Left cardiac atrium (tissue), 4 donors: ENCODE data around the gene LYVE1. TPM values are rescaled to one million over a fixed set of nuclear protein-coding genes. Genes with fewer than 3 reads are reported as not detected.
A peak's percentile ranks its signal among the peaks of the same experiment; 100 is the strongest.

Experiments
- ATAC-seq, 2 donors: fragments of 200-7000 bp; cut with Tn5 transposase; one replicate each; pipeline ENCODE4 v1.9.1; 2020; ENCODE audit warnings: mild to moderate bottlenecking in 2 of 2, moderate library complexity in 2 of 2
- DNase-seq: peaks from one replicate; pipeline ENCODE4 v3.0.0-alpha.2; 2020
- intact Hi-C, 2 donors: fragments of 100-400 bp; cut with DNase I; formaldehyde crosslinking; loops; one replicate each; pipeline versions ENCODE4 v1.14.1 to v1.15.1; 2022 to 2023
- total RNA-seq, 2 donors: library from RNA; stranded (reverse); fragmentation: NEBNext Ultra II Directional; extraction: Animal tissue kit (Norgen Biotek cat#: 25700); gene quantifications; one replicate each; pipeline ENCODE4 v1.2.1, GENCODE V29; 2021
- donor health status: DM: no; HTN: yes; CAD: no.
- donor health status: DM: no; HTN: yes; CAD: no; lungs with severe emphysema.
- donor health status: DM: yes; HTN: yes; CAD: no.
- donor health status: Dilated cardiomyopathy.

The LYVE1 gene
- total RNA-seq, 2 donors from 2014 or later: 95.2 to 250 TPM

DNA sequence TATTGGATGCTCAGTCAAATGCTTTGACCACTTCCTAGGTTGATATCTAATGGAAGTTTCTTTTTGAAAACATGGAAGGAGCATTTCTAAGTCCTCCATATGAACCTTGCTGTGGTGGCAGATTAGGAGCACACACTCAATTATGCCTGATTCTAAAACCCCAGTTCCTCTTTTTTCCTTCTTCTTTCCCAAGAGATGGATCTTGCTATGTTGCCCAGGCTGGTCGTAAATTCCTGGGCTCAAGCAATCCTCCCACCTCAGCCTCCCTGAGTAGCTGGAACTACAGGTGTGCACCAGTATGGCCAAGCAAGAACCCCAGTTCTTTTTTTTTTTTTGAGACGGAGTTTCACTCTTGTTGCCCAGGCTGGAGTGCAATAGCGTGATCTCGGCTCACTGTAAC lies 3.0 kb downstream of the LYVE1 start:
- intact Hi-C loops: no loop called here
- ATAC-seq: no peak
- DNase-seq: no peak

DNA sequence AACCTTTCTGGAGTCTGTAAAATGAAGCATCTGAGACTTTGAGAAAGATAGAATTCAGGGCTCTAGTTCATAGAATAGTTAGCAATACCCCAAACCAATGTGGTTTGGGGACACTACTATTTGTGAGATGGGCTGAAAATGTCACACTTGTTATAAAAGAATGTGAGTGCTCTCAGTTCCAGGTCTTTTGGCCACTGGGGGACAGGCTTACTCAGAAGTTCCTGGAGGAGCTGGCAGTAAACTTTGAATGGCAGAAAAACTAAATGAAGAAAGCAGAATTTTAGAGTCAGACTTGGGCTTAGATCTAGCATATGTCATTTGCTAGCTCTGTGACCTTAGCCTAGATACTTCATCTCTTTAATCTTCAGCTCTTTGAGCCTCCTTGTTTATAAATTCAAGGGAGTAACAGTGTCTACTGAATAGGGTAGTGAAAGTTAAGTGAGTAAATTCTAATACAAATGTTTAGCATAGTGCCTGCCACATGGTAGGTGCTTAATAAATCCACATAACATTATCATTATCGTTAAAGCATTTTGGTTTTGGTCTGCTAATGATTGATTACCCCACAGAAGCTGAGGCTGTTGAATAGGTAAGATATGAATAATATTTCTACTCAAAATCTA lies 3.7 kb downstream of the LYVE1 start:
- intact Hi-C loops: loop anchor here in 1 of 2 donors (5.0 kb wide), 1 partner anchor 92 kb away; no protein-coding TSS in a partner anchor
- DNase-seq (no peak), ATAC-seq (no peak)

DNA sequence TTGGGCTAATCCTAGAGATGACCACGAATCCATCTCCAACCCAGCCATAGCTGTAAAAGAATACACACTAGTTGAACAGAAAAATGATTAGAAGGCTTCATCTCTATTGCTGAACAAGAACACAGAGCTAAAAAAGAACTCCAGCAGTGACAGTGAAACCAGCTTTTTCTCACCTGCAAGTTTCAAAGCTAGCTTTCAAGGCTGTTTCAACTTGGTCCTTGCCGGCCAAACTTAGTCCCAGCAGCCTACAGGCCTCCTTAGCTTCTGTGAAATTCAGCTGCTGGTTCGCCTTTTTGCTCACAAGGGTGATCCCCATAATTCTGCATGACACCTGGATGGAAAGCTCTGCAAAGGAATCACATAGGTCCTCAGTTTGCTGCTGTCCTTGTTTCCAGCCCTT lies 4.4 kb downstream of the LYVE1 start:
- ATAC-seq (no peak), DNase-seq (no peak)
- intact Hi-C loops: loop anchor here in 1 of 2 donors (5.0 kb wide), 1 partner anchor 93 kb away; no protein-coding TSS in a partner anchor

DNA sequence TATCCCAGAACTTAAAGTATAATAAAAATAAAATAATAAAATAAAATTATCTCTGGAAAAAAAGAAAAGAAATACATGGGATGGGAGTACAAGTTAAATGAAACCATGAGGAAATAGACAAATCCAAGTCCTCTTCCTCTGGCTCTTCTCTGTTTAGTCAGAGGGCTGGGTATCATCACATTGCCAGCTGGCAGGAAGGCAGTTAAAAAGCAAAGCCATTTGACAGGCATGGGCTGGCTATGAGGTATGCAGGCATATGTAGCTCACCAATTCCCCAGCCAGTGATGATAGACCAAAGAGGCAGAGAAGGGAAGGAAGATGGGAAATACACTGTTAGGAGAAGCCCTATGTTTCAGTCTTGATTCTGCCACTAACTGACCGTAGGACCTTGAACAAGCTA lies 6.5 kb downstream of the LYVE1 start:
- ATAC-seq (no peak), DNase-seq (no peak)
- intact Hi-C loops: loop anchor here in 1 of 2 donors (5.0 kb wide), 1 partner anchor 95 kb away; no protein-coding TSS in a partner anchor

DNA sequence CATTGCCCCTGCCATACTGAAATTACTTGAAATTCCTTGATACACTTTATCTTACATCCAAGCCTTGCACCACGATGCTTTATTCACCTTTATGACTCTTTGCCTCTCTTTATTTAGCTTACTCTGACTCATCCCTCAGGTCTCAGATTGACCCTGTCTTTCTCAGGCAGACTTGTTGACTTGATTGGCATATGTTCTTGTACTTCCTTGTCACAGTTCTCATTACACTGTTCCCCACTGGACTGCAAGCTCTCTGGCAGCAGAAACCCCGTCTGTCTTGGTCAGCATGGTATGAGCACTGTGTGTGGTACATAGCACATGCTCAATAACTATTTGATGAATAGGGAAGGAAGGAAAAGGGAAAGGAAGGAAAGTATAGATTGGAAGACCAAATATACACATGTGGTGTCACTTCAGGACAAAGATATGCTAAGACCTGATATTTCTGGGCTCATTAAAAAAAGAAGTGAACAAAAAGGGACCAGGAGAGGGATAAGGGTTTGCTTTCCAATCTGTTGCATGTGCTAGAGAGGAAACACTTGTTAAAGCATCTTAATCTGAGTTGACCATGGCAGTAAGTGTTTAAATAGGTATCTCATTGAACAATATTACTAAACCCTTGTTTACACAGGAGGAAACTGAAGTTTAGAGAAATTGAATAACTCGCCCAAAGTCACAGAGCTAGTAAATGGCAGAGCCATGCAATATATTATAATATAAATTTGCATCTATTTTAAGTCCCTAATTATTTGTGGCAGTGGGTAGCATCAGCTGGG lies 7.2 kb downstream of the LYVE1 start:
- ATAC-seq (peak in 1 of 2 donors; percentile 64), DNase-seq (no peak)
- intact Hi-C loops: loop anchor here in 1 of 2 donors (5.0 kb wide), 1 partner anchor 96 kb away; no protein-coding TSS in a partner anchor

DNA sequence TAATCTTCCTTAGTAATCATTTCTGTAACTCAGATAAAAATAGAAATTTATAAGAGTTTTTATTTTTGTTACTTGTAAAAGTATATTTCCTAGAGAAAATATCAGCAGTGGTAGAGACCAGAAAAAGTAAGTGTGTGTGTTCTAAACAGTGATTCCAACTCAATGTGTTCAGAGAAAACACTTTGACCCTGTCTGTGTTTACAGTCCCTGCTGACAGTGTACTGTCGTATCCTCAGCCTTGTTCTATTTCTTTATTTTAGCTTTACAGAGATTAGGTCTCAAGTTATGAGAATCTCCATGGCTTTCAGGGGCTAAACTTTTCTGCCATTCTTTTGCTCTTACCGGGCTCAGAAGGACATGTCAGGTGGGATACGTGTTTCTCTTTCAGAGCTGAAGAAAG lies 10.2 kb downstream of the LYVE1 start:
- ATAC-seq: no peak
- intact Hi-C loops: no loop called here
- no peak for DNase-seq

DNA sequence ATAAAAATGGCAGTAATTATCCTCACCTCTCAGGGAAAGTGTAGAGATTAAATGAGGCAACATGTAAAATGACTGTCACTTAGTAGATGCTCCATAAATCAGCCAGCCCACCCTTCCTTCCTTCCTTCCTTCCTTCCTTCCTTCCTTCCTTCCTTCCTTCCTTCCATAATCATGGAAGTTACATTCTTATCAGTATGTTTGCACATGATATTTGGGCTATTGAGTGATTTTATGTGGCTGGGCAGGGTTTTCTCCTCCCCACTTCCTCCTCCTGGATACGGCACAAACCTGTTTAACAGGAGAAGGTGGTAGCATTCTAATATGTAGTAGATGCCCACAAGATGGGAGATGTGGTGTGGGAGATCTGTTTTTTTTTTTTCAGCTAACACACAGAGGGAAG lies 11.9 kb downstream of the LYVE1 start:
- no peak for ATAC-seq
- intact Hi-C loops: no loop called here
- DNase-seq: no peak

DNA sequence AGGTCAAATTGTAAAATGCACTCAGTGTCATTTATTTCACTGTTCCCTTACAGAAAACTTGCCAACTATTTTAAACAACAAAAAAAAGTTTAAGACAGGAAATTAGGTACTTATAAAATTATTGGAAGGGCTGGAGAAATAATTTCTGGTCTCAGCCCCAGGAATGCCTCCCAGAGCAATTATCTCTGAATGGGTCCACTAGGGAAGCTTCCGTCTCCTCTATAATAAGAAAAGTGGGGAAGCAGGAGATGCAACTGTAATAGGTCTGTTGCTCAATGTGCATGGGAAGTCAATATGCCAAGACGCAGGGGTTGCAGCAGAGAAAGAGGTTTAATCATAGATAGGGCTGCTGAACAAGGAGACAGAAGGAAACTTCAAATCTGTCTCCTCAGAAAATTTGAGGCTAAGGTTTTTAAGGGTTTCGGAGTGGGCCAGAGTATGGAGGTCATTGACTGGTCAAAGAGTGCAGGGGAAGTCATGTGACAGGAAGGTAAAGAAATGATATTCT lies 16.6 kb downstream of the LYVE1 start:
- no peak for DNase-seq
- ATAC-seq: no peak
- intact Hi-C loops: no loop called here

DNA sequence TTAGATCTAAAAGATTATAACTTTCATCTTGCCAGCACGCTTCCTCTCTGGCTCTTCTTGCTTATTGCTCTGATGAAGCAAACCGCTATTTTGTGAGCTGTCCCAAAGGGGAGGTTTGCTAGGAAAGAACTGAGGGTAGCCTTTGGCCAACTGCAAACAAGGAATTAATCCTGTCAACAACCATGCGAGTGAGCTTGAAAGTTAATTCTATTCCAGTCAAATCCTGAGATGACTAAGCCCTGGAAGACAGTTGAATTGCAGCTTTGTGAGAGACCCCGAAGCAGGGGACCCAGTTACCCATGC lies 17.2 kb downstream of the LYVE1 start:
- ATAC-seq (no peak), DNase-seq (no peak)
- intact Hi-C loops: no loop called here

DNA sequence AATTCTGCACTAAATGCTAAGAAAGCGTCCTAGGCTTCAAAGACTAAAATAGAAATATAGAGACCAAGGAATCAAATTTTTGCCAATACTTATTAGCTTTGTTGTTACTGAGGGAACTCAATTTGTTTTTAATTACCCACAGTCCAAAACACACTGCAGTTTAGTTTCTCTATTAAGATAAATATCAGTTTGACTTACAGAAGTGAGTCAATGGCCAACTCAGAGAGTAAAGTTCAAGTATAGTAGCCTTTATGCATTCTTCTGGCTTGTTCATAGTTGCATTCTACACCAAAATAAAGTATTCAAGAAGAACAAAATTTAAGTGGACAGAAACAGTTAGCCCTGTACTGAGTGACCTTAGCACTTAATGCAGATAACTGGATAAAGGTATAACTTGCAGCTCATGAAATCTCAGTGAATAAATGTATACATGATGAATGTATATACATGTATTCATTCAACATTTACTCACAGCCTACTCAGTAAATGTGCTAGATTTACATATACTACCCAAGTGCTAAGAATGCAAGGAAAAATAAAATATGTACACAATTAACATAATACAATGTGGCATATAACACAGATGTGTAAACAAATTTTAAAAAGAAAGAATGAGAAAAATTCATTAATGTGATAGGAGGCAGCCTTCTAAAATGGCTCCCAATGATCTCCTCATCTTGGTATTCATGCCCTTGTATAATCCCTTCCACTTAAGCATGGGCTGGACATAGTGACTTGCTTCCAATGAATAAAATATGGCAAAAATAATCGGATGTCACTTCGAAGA lies 17.8 kb downstream of the LYVE1 start:
- DNase-seq (no peak), ATAC-seq (no peak)
- intact Hi-C loops: no loop called here

DNA sequence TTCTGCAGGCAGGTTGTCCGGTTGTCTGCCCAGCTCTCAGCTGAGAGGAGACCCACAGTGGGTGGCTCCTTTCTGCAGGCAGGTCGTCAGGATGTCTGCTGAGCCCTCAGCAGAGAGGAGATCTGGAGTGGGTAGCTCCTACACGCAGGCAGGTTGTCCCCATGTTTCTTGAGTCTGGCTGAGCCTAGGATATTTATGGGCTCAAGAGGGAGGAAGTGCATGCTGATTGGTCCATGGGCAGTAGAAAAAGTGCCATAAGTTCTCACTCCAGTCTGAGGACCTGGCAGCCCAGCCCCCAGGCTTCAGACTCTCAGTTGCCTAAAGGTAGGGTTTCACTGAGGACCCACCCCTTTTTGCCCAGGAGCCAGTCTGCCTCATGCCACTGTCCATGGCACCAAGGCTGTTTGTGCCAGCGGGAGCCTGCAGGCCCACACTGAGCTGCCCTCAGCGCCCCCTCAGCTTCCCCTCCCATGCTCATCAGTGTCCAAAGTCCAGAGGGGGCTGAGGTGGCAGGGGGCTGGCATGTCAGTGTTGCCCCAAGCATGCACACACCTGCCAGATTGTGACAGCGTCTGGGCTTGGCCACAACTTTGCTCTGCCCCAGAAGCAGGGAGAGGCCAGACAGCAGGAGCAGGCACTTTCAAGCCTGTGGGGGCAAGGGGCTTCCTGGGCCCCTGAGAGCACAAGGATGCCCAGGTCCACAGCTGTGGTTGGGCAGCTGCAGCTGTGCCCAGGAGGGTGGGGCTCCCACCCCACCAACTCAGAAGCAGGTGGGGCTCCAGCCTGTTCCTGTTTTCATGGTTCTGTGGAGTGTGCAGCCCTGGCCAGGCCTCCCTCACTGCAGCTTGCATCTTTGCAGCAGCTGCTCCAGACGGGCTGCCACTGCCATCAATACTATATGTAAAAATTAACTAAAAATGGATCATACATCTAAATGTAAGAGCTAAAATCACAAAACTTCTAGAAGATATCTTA lies 23.7 kb downstream of the LYVE1 start:
- DNase-seq (no peak), ATAC-seq (no peak)
- intact Hi-C loops: loop anchor here in 1 of 2 donors (10.0 kb wide), 1 partner anchor 190 kb away; no protein-coding TSS in a partner anchor

DNA sequence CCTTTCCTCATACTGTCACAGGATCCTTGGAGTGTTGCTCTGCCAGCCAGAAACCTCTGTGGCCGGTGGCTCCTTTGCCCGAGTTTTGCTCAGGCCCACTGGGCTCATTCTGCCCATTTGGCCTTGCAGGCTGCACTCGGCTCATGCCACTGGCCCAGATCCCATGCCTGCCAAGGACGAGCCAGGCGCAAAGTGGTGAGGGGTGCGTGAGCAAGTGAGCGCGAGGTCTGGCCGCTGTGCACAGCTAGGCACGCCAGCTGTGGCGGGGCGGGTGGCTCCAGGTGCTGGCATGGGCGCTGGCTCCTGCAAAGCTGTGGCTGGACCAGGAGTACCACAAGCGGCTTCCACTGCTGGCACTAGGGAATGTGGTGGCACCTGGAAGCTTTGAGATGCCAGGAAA lies 24.7 kb downstream of the LYVE1 start:
- ATAC-seq (no peak), DNase-seq (no peak)
- intact Hi-C loops: loop anchor here in 1 of 2 donors (10.0 kb wide), 1 partner anchor 191 kb away; no protein-coding TSS in a partner anchor

DNA sequence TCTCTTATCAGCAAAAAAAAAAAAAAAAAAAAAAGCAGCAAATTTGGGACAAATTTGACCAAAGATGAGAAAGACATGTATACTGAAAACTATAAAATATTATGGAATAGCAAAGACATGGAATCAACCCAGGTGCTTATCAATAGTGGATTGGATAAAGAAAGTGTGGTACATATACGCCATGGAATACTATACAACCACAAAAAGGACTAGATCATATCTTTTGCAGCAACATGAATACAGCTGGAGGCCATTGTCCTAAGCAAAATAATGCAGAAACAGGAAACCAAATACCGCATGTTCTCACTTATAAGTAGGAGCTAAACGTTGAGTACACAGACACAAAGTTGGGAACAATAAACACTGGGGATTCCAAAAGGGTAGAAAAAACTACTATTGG lies 25.7 kb downstream of the LYVE1 start:
- intact Hi-C loops: loop anchor here in 1 of 2 donors (10.0 kb wide), 1 partner anchor 192 kb away; no protein-coding TSS in a partner anchor
- DNase-seq: no peak
- no peak for ATAC-seq

DNA sequence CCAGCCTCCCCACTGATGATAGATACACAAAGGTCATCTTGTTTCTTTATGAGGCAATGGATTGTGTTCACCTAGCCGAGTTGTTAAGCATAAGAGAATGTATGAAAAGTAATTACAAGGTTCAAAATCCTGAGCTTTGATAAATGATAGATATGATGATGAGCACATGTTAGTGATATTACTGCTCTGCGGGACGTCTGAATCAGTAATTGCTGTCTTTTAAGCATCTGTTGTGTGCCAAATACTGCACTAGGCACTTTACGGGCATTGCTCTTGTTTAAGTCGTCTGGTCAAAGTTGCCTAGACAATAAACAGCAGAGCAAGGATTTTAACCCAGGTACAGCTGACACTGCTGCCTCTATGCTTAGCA lies 26.9 kb downstream of the LYVE1 start:
- intact Hi-C loops: loop anchor here in 1 of 2 donors (10.0 kb wide), 1 partner anchor 193 kb away; no protein-coding TSS in a partner anchor
- DNase-seq (no peak), ATAC-seq (no peak)

DNA sequence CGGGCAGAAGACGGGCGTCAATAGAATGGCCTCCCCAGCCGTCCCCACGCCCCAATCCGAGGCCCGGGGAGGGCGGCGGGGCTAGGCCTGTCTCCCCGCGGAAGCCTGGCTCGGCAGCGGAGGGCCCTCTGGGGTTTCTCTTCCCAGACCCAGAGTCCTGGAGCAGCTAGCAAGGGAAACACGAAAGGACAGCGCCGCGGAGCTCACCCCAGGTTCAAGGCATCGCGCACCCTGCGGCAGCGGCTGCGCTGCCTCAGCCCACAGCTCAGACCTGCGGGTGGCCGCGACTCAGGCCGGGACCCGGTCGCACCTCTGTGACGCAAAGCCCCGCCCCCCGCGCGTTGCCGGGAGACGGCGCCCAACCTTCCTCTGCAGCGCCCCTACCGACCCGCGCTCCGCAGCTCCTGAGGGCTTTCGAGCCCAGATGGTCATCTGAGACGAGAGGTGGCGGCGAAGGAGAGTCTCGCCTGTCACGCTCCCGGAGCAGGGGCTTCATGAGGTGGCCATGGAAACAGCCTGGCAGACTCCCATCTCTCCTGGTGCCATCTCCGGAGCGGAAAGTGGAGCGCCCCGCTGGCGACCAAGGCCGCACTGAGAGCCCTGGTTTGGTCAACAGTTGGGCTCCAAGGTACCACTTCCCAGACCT lies 27.4 kb downstream of the LYVE1 start, which contains the start of gene RNF141:
RNF141 (minus strand) TSS at position 273 of the 646 bp plus-strand sequence. CDS start 7,029 bp downstream, outside the sequence.
- intact Hi-C loops: loop anchor here in 1 of 2 donors (10.0 kb wide), 1 partner anchor 194 kb away; no protein-coding TSS in a partner anchor
- DNase-seq: peak; percentile 97
- peak; percentile 99 to 100 for ATAC-seq

DNA sequence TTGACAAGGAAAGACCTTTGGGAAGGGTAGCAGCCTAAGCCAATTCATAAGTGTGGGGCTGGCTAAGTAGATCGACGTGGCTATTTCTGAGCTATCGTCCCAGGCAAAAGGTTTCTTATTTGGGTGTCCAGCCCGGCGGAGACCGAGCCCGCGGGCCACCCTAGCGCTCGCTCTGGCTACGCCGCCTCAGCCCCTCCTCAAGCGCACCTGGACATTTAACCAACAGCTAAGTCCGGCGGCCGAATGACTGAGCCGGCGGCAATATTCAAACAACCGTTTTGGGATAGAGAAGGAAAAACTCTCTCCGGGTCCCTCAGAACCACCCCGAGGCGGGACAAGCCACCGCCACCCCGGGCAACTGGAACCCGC lies 27.9 kb downstream of the LYVE1 start:
- ATAC-seq: peak; percentile 52 to 74
- intact Hi-C loops: loop anchor here in 1 of 2 donors (10.0 kb wide), 1 partner anchor 194 kb away; no protein-coding TSS in a partner anchor
- DNase-seq: no peak

DNA sequence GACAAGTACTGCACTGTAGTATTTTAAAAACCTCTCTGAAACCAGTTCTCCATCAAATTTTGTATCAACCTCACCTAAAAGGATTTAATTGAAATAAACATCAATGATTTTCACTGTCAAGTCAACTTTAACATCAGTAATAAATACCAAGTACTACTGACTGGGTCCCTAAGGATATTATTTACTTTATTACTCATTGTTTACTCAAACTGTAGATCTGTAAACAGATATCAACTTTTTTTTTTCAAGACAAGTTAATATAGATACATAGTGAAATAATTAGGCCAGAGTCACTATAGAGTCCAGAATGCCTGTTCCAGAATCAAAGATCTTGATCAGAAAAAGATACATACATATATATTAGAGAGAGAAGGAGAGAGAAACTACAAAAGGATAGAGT lies 29.1 kb downstream of the LYVE1 start:
- intact Hi-C loops: no loop called here
- no peak for DNase-seq
- no peak for ATAC-seq

DNA sequence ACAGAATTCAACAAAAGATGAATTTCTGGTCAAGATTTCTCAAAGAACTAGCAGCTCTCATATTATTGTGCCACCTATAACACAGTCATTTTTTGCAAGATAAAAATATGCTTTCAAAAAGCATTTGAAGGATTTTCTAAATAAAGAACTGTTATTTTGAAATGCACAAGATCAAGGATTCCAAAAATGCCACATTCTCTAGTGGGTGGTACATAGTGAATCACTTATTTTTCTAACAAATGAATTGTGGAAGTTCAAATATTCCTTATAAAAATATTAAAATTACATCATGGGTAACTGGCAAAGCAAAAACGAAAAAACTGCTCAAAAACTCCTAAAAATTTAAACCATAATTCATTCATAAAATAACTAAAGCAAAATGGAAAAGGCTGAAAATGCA lies 29.5 kb downstream of the LYVE1 start:
- intact Hi-C loops: no loop called here
- ATAC-seq: no peak
- DNase-seq: no peak
